HG03354 (cell line): ENCODE measurements around the gene SMAD1.
"Not testable (repeated sequence)": the region's sequence is repeated elsewhere in the genome, so short reads cannot be mapped to it uniquely, and the experiment has no call there.

Source experiments
- ATAC-seq: cut with Tn5 transposase; IDR thresholded peaks from one replicate; pipeline ENCODE4 v1.9.1; 2021; ENCODE audit warnings: mild to moderate bottlenecking; ENCODE audit not compliant: unreplicated experiment, poor library complexity, severe bottlenecking

SMAD1 gene

DNA sequence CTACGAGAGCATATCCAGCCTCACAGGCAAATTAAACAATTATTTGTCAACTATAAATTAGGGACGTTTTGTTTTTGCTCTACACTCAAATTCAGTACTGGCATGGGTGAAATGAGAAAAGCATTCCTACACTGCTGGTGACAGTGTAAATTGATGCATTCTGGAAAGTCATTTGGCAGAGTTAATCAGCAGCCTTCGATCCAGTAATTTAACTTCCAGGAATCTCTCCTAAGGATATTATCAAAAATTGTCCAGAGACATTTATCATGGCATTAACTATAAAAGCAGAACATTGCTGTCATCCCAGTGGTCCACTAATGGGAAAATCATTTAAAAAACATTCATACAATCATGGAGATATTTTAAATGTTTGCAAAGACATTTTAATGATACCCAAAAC lies 70.0 kb downstream of the SMAD1 start:
- no peak for ATAC-seq

DNA sequence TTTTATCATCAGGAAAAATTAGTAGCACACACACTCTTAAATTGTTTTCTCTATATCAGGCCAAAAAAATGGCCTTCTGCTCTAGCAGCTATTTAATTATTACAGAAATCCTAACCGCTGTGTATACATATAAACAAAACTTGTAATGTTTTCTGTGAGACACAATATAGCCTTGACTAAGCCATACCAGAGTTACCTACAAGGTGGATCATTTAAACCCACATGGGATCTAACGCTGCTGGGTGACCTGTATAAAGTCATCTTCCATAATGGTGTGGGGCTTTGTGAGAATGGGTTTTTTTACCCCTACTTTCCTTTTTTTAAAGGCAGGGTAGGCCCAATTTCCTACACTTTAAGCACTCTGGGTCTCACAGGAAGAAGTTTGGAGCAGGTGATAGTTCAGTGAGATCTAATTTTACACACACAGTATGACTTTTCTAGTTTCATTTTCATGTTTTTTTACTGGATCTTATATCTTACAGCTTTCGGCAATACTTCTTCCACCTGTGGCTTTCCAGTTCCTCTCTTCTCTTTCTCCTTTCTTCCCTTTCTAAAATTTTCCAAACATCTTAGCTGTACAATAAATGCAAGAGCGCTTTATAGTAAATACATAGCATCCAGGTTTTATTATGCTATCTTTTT lies 70.6 kb downstream of the SMAD1 start:
- ATAC-seq = peak; percentile 84

GRCh38 chr4:145553375-145553774 lies 71.7 kb downstream of the SMAD1 start:
- no peak for ATAC-seq

DNA sequence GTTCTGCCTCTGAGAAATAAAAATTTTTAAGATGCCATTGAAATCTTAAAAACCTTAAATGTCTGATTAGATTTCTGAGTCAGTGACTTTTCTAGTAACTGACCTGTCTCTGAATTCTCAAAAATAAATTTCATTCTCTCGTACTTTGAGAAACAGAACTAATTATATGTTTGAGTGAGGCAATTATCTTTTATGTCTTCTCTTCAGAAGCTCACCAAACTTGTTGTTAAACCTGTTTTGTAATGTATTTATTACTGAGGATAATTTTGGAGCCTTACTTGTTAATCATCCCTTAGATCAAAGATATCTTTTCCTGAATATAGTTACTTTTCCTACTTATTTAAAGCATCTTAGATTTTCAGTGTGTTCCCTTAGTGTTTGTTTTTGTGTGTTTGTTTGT lies 73.0 kb downstream of the SMAD1 start:
- ATAC-seq = no peak

GRCh38 chr4:145557720-145558119 lies 76.1 kb downstream of the SMAD1 start:
- ATAC-seq = peak; percentile 95

DNA sequence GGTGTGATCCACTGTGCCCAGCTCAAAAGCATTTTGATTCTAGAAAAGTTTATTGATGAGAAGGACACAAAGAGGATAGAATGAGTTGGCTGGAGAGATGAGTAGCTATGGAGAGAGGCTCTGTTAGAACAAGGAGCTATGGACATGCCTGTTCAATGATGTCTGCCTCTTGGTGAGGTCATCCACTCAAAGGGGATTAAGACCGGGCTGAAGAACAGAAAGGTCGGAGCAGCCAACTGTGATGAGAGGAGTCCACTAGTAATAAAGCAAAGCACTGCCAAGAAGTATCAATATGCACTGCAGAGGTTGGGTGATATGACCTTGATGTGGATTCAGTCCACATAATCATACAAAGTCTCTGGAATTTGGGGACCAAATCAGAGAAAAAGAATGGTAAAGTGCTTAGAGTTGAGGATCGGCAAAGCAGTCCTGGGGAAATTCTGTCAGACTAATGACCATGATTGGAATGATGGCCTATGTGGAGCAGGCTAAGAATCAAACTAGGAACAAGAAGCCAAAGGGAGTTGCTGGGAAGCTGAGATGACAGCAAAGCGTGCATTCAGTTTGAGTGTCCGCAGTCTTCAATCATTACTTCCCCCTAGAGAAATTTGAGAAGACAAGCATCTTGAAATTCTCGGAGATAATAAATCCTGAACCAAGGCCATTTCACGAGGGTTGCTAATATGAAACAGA lies 81.8 kb downstream of the SMAD1 start:
- no peak for ATAC-seq

DNA sequence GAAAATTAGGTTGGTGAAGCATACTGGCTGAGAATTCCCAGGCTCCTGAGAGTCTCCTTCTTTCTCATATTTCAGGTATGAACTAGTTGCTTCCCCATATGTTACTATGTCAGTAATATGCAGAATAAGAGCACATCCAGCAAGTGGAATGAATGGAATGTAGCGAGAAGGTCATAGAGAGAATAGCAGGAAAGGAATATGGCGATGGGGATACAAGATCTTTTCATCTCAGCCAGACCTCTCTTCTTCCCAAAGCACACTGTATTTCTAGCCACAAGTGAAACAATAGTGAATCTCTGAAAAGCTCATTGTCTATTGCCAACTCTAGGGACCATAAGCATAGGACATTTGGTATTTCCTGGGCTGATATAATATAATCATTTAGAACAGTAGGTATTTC lies 82.9 kb downstream of the SMAD1 start:
- ATAC-seq = no peak

- ATAC-seq = peak; percentile 53
These were observed 83.7 kb downstream of the SMAD1 start for GRCh38 chr4:145565328-145565727.

DNA sequence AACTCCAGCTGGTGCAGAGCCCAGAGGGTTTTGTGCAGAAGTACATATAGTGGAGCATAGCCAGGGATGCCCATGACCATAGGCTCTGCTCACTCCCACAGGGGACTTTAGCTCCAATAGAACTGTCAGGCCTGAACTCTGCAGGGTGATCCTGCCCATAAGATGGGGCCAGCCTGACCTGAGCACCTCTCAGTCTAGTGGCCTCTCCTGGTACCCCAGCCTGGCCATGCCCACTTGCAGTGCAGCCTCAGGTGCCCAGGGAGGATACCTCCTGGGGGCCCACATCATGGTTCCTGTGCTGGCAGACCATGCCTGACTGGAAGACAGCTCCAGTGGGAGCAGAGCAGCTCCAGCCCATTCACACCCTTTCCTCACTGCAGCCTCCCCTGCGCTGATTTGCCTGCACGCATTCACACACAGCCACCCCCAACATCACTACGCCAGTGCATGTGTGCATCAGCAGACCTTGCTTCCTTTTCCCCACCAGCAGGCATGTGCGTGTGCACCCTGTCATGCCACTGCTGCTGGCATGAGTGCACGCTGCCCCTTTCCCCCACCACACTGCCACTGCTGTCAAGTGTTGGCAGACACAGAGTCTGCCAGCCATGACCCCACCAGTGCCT lies 84.5 kb downstream of the SMAD1 start:
- ATAC-seq = no peak

DNA sequence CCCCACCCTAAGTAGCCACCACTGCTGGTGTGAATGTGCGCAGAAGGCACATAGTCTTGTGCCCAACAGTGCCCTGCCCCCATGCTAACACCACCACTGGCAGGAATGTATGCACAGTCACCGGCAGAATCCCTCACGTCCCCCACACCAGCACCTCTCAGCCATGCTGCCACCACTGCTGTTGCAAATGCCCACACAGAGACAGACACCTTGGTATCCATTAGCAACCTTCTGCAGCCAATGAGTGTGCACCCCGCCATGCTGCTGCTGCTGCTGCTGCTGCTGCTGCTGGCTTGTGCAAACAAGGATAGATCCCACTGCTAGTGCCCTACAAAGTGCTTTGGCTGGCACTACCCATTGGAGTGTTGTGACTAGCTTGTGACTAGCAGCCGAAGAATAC lies 85.1 kb downstream of the SMAD1 start:
- no peak for ATAC-seq

GRCh38 chr4:145567516-145567915 lies 85.9 kb downstream of the SMAD1 start:
- no peak for ATAC-seq

DNA sequence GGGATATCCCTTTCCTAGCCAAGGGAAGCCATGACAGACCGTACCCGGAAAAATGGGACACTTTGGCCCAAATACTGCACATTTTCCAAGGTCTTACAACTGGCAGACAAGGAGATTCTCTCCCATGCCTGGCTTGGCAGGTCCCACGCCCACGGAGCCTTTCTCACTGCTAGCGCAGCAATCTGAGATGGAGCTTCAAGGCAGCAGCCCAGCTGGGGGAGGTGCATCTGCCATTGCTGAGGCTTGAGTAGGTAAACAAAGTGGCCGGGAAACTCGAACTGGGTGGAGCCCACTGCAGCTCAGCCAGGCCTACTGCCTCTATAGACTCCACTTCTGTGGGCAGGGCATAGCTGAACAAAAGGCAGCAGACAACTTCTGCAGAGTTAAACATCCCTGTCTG lies 92.9 kb downstream of the SMAD1 start:
- not testable (repeated sequence) for ATAC-seq

DNA sequence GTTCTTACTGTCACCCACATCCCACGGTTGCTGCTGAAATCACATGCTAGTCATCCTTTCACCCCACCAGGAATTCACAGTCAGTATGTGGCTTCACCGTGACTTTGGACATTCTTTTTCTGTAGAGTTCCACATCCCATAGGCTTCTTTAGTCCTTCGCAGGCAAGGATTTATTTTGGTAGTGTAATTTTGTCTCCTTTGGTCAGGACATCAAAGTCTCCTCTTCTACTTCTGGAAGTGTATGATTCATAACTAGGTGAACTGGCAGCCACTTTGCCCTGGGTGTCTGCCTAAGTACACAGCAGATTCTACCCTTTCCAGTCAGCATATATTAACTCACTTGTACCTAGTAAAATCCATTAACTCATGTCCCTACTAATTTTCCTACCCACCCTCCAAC lies 99.3 kb downstream of the SMAD1 start:
- ATAC-seq = no peak

GRCh38 chr4:145583191-145584055 lies 101.8 kb downstream of the SMAD1 start:
- ATAC-seq = no peak

GRCh38 chr4:145587088-145587754 lies 105.6 kb downstream of the SMAD1 start:
- ATAC-seq = no peak

DNA sequence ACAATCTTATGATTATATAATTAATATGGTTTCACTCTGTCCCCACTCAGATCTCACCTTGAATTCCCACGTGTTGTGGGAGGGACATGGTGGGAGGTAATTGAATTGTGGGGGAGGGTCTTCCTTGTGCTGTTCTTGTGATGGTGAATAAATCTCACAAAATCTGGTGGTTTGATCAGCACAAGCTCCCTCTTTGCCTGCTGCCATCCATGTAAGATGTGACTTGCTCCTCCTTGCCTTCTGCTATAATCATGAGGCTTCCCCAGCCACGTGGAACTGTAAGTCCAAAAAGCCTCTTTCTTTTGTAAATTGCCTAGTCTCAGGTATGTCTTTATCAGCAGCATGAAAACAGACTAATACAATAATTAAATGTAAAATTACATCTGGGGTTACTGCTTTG lies 107.7 kb downstream of the SMAD1 start:
- ATAC-seq = not testable (repeated sequence)

GRCh38 chr4:145589916-145590702 lies 108.5 kb downstream of the SMAD1 start:
- no peak for ATAC-seq

DNA sequence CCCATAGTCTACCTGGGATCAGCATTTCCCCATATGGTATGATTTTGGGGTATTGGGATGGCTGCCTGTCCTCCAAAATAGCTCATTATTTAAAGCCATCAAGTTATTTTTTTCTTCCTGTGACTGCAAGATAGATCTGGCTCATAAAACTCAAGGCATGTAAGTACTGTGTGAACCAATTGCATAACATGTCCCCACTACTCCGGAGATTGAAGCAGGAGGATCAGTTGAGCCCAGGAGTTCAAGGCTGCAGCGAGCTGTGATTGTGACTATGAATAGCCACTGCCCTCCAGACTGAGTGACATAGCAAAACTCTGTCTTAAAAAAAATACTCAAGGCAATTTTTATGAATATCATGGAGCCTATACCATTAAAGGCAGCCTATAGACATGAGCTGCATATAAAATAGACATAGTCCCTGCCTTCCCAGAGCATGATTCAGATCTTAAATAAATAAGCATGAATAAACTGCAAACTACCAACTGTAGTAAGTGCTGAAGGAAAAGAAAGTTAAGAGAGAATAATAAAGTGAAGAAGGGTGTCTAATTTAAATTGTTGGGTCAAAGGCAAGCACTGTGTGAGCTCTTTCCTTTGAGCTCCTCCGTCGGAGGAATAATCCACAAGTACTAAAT lies 120.6 kb downstream of the SMAD1 start:
- no peak for ATAC-seq

- no peak for ATAC-seq
These were observed 124.3 kb downstream of the SMAD1 start for GRCh38 chr4:145605941-145606340.
